ENCODE measurements around the gene RNF157.
"Not testable (repeated sequence)": the region's sequence is repeated elsewhere in the genome, so short reads cannot be mapped to it uniquely, and the experiment has no call there.

RNF157 gene

GRCh38 chr17:76232342-76232741 is 8.0 kb downstream of the RNF157 start:
- DNase-seq = no peak

GRCh38 chr17:76226749-76227148 is 13.5 kb downstream of the RNF157 start:
- not testable (repeated sequence) for DNase-seq

- not testable (repeated sequence) for DNase-seq
Observed at GRCh38 chr17:76225373-76226086, 14.8 kb downstream of the RNF157 start.

GRCh38 chr17:76223802-76224201 is 16.5 kb downstream of the RNF157 start:
- DNase-seq = no peak

- no peak for DNase-seq
Observed at GRCh38 chr17:76219670-76220383, 20.5 kb downstream of the RNF157 start.

GRCh38 chr17:76217081-76217480 is 23.2 kb downstream of the RNF157 start:
- no peak for DNase-seq

- DNase-seq = no peak
Observed at GRCh38 chr17:76213491-76213890, 26.8 kb downstream of the RNF157 start.

- peak; percentile 22 for DNase-seq
Observed at GRCh38 chr17:76208120-76208519, 32.2 kb downstream of the RNF157 start.

- DNase-seq = no peak
Observed at GRCh38 chr17:76207275-76208059, 32.8 kb downstream of the RNF157 start.

- not testable (repeated sequence) for DNase-seq
Observed at GRCh38 chr17:76205542-76206144, 34.6 kb downstream of the RNF157 start.

GRCh38 chr17:76204277-76204676 is 36.0 kb downstream of the RNF157 start:
- DNase-seq = no peak

GRCh38 chr17:76200354-76200753 is 39.9 kb downstream of the RNF157 start:
- no peak for DNase-seq

GRCh38 chr17:76199469-76199868 is 40.8 kb downstream of the RNF157 start:
- DNase-seq = peak; percentile 74

GRCh38 chr17:76198702-76199101 is 41.6 kb downstream of the RNF157 start:
- peak; percentile 52 for DNase-seq

GRCh38 chr17:76197911-76198310 is 42.4 kb downstream of the RNF157 start:
- no peak for DNase-seq

- DNase-seq = no peak
Observed at GRCh38 chr17:76196675-76197074, 43.6 kb downstream of the RNF157 start.

- DNase-seq = no peak
Observed at GRCh38 chr17:76195281-76196096, 44.8 kb downstream of the RNF157 start.

GRCh38 chr17:76193591-76193990 is 46.7 kb downstream of the RNF157 start:
- peak; percentile 57 for DNase-seq

GRCh38 chr17:76191896-76192295 is 48.4 kb downstream of the RNF157 start:
- DNase-seq = peak; percentile 62

GRCh38 chr17:76189741-76190140 is 50.6 kb downstream of the RNF157 start:
- no peak for DNase-seq

GRCh38 chr17:76189247-76189646 is 51.0 kb downstream of the RNF157 start:
- DNase-seq = no peak

Measured in CD4-positive, alpha-beta T cell treated with Interleukin-6 for 4 hours (primary cell).